Neural cell (in vitro differentiated cells): Measurements from ENCODE around the gene BCOR. TPM values are rescaled to one million over a fixed set of nuclear protein-coding genes. Genes with fewer than 3 reads are reported as not detected.

ENCODE experiments used
- H2AFZ ChIP-seq: fragments of 200-600, 300-800 bp; sonication (generic), shearing (Covaris generic); 2 replicates; pipeline ENCODE4 v1.6.0; 2014; ENCODE audit warnings: low read depth, mild to moderate bottlenecking, antibody characterized with exemption, low read length, moderate library complexity
- H3F3A ChIP-seq: fragments of 200-600 bp; shearing (Covaris generic); 2 replicates; pipeline ENCODE4 v1.6.1; 2016; ENCODE audit warnings: mild to moderate bottlenecking, moderate library complexity, mixed read lengths, antibody characterized with exemption, low read length; ENCODE audit not compliant: insufficient read depth, poor library complexity, severe bottlenecking
- H3K27ac ChIP-seq: fragments of 200-600, 300-800 bp; sonication (generic), shearing (Covaris generic); 2 replicates; pipeline ENCODE4 v1.5.1; 2014; ENCODE audit warnings: mild to moderate bottlenecking, low read length, moderate library complexity
- H3K27me3 ChIP-seq: fragments of 300-800, 200-600 bp; sonication (generic), shearing (Covaris generic); 2 replicates; pipeline ENCODE4 v1.6.0; 2014; ENCODE audit warnings: mild to moderate bottlenecking, low read depth, low read length, moderate library complexity; ENCODE audit not compliant: insufficient read depth
- H3K36me3 ChIP-seq: fragments of 300-800, 200-600 bp; sonication (generic), shearing (Covaris generic); 2 replicates; pipeline ENCODE4 v1.5.1; 2014; ENCODE audit warnings: mild to moderate bottlenecking, antibody characterized with exemption, low read length, moderate library complexity; ENCODE audit not compliant: insufficient read depth
- H3K4me2 ChIP-seq: fragments of 300-800, 200-600 bp; sonication (generic), shearing (Covaris generic); 2 replicates; pipeline ENCODE4 v1.6.0; 2014; ENCODE audit warnings: mild to moderate bottlenecking, low read length
- H3K4me3 ChIP-seq: fragments of 300-800, 200-600 bp; sonication (generic), shearing (Covaris generic); 2 replicates; pipeline ENCODE4 v1.5.1; 2014; ENCODE audit warnings: mild to moderate bottlenecking, low read length, moderate library complexity
- H3K79me2 ChIP-seq: fragments of 200-600 bp; shearing (Covaris generic); replicated peaks from 2 replicates; pipeline ENCODE4 v1.6.0; 2014; ENCODE audit warnings: mild to moderate bottlenecking, low read length, moderate library complexity; ENCODE audit not compliant: insufficient read depth
- H3K9ac ChIP-seq: fragments of 300-800, 200-600 bp; sonication (generic), shearing (Covaris generic); 2 replicates; pipeline ENCODE4 v1.6.1; 2016; ENCODE audit warnings: mild to moderate bottlenecking, low read length, mixed read lengths
- H3K9me2 ChIP-seq: fragments of 200-600 bp; shearing (Covaris generic); 2 replicates; pipeline ENCODE4 v1.6.1; 2016; ENCODE audit warnings: mild to moderate bottlenecking, low read length, mixed read lengths; ENCODE audit not compliant: insufficient read depth
- H3K9me3 ChIP-seq: fragments of 200-600, 300-800 bp; sonication (generic), shearing (Covaris generic); 2 replicates; pipeline ENCODE4 v1.6.1; 2016; ENCODE audit warnings: mild to moderate bottlenecking, mixed run types, low read length, moderate library complexity, mixed read lengths
- H4K20me1 ChIP-seq: fragments of 200-600 bp; shearing (Covaris generic); 2 replicates; pipeline ENCODE4 v1.6.1; 2016; ENCODE audit warnings: mild to moderate bottlenecking, mixed run types; ENCODE audit not compliant: insufficient read depth
- CTCF ChIP-seq: fragments of 450-650 bp; IDR thresholded peaks from 2 replicates; pipeline ENCODE4 v1.5.1; 2014; ENCODE audit warnings: antibody characterized with exemption, mild to moderate bottlenecking, moderate library complexity; ENCODE audit not compliant: poor library complexity, severe bottlenecking
- EP300 ChIP-seq: fragments of 450-650 bp; conservative IDR thresholded peaks from 2 replicates; pipeline ENCODE4 v1.6.1; 2014; ENCODE audit warnings: antibody characterized with exemption, mild to moderate bottlenecking, moderate library complexity; ENCODE audit not compliant: poor library complexity, severe bottlenecking
- EZH2 ChIP-seq: fragments of 200-600, 300-800 bp; shearing (Covaris generic), sonication (generic); IDR thresholded peaks from 2 replicates; pipeline ENCODE4 v1.6.1; 2014; ENCODE audit warnings: antibody characterized with exemption, low read length, borderline replicate concordance, mild to moderate bottlenecking; ENCODE audit not compliant: insufficient read depth, poor library complexity, severe bottlenecking
- MXI1 ChIP-seq: fragments of 450-650 bp; conservative IDR thresholded peaks from 2 replicates; pipeline ENCODE4 v1.6.1; 2014; ENCODE audit warnings: antibody characterized with exemption, mild to moderate bottlenecking; ENCODE audit not compliant: poor library complexity, severe bottlenecking
- POLR2AphosphoS5 ChIP-seq: IDR thresholded peaks from 2 replicates; pipeline ENCODE4 v1.6.1; 2012
- RAD21 ChIP-seq: fragments of 450-650 bp; conservative IDR thresholded peaks from 2 replicates; pipeline ENCODE4 v1.6.1; 2014; ENCODE audit warnings: antibody characterized with exemption, mild to moderate bottlenecking, moderate library complexity
- REST ChIP-seq: IDR thresholded peaks from 2 replicates; pipeline ENCODE4 v1.6.1; 2012; ENCODE audit warnings: borderline replicate concordance
- SMC3 ChIP-seq: fragments of 450-650 bp; conservative IDR thresholded peaks from 2 replicates; pipeline ENCODE4 v1.6.1; 2014; ENCODE audit warnings: antibody characterized with exemption, mild to moderate bottlenecking, moderate library complexity; ENCODE audit not compliant: poor library complexity
- TAF1 ChIP-seq: IDR thresholded peaks from 2 replicates; pipeline ENCODE4 v1.6.1; 2012; ENCODE audit warnings: low read depth
- polyA plus RNA-seq: library from polyadenylated mRNA; depleted of rRNA; stranded (reverse); fragments of >200 nt; gene quantifications from 2 replicates; pipeline ENCODE4 v1.2.3, GENCODE V29; 2014

The BCOR gene
- polyA plus RNA-seq, 1 donor from 2014 or later: 18.0 TPM

GRCh38 chrX:40100537-40101429 is 3.0 kb upstream of the BCOR start:
- no peaks in the 10 kb centered on the region for H4K20me1 ChIP-seq
- H3F3A ChIP-seq: no peaks in the 10 kb centered on the region
- no peaks in the 10 kb centered on the region for H3K9me2 ChIP-seq
- H2AFZ ChIP-seq: no peak overlapping the region
- H3K9me3 ChIP-seq: no peaks in the 10 kb centered on the region
- no peaks in the 10 kb centered on the region for H3K36me3 ChIP-seq
- no peak overlapping the region for H3K4me2 ChIP-seq
- no peak for TF ChIP-seq SMC3
- no peak for TF ChIP-seq EZH2
- TF ChIP-seq REST: no peak
- no peak for TF ChIP-seq EP300
- TF ChIP-seq CTCF: no peak
- no peak for TF ChIP-seq TAF1
- no peak for TF ChIP-seq POLR2AphosphoS5
- no peak for TF ChIP-seq RAD21
- TF ChIP-seq MXI1: no peak
- H3K27ac ChIP-seq: no peak overlapping the region
- no peak overlapping the region for H3K9ac ChIP-seq
- H3K27me3 ChIP-seq: no peaks in the 10 kb centered on the region
- no peaks in the 10 kb centered on the region for H3K79me2 ChIP-seq
- no peak overlapping the region for H3K4me3 ChIP-seq

GRCh38 chrX:40100141-40100536 is 2.4 kb upstream of the BCOR start:
- Histone ChIP-seq H2AFZ (no peak overlapping the region), H3K9me2 (no peaks in the 10 kb centered on the region), H3K9me3 (no peaks in the 10 kb centered on the region), H3K4me2 (no peak overlapping the region), H3F3A (no peaks in the 10 kb centered on the region), H3K36me3 (no peaks in the 10 kb centered on the region), H4K20me1 (no peaks in the 10 kb centered on the region), H3K79me2 (no peaks in the 10 kb centered on the region), H3K27me3 (no peaks in the 10 kb centered on the region), H3K27ac (no peak overlapping the region), H3K4me3 (no peak overlapping the region), H3K9ac (no peak overlapping the region)
- TF ChIP-seq SMC3 (no peak), TAF1 (no peak), REST (no peak), EZH2 (no peak), RAD21 (no peak), EP300 (no peak), CTCF (no peak), MXI1 (no peak), POLR2AphosphoS5 (no peak)
